Right atrium auricular region (tissue), 2 donors: ENCODE results near the gene TMEM139. TPM values are rescaled to one million over a fixed set of nuclear protein-coding genes. Genes with fewer than 3 reads are reported as not detected.
A peak's percentile ranks its signal among the peaks of the same experiment; 100 is the strongest.

Experiments
- DNase-seq: peaks from one replicate; pipeline ENCODE4 v3.0.0-alpha.2; 2019; ENCODE audit warnings: low spot score
- H3K27ac ChIP-seq, 2 donors: fragments of 200-600 bp; sonication (generic); 1 replicate in 1 of 2; 2 replicates in 1 of 2; pipeline ENCODE4 v1.5.1; 2016 to 2019
- H3K27me3 ChIP-seq, 2 donors: fragments of 200-600 bp; sonication (generic); one replicate each; pipeline versions ENCODE4 v1.5.1 to v1.6.0; 2017 to 2019
- H3K36me3 ChIP-seq: fragments of 200-600 bp; sonication (generic); one replicate; pipeline ENCODE4 v1.5.1; 2016
- H3K4me1 ChIP-seq, 2 donors: fragments of 200-600 bp; sonication (generic); one replicate each; pipeline versions ENCODE4 v1.5.1 to v1.6.0; 2017 to 2019
- H3K4me3 ChIP-seq, 2 donors: fragments of 200-600 bp; sonication (generic); 1 replicate in 1 of 2; 2 replicates in 1 of 2; pipeline ENCODE4 v1.5.1; 2017 to 2019; ENCODE audit warnings: mild to moderate bottlenecking in 1 of 2, moderate library complexity in 1 of 2
- H3K9me3 ChIP-seq, 2 donors: fragments of 200-600 bp; sonication (generic); one replicate each; pipeline ENCODE4 v1.5.1; 2019
- total RNA-seq, 2 donors: library from RNA; depleted of rRNA; stranded (reverse); fragments of >200 nt; gene quantifications; one replicate each; pipeline ENCODE4 v1.1.0, GENCODE V29; 2016
- TF ChIP-seq, protein P1 (sequence below), 2 donors: fragments of 200-600 bp; sonication (generic); IDR thresholded peaks; one replicate each; pipeline ENCODE4 v1.5.1; 2019; ENCODE audit warnings: antibody characterized with exemption in 2 of 2

The TMEM139 gene
- total RNA-seq, 2 donors from 2014 or later: 7.8 to 12.3 TPM

DNA sequence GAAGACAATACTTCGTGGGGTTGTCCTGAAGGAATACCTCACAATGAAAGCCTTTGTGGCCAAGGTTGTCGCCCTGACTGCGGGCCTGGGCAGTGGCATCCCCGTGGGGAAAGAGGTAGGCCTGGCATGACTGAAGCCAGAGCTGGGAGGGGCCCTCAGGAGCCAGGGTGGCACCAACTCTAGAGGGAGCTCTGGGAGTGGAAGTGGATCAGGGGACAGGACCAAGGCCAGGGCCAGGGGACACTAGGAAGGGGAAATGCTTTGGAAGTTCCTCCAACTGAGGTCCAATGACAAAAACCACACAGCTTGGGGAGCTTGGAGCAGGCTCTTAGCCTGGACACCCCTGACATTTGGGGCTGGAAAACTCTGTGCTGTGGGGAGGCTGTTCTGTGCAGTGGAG lies 37.0 kb downstream of the TMEM139 start:
- Histone ChIP-seq H3K27me3 (no peaks in the 10 kb centered on the region), H3K4me1 (peaks cover 0 to 13% of the 10 kb centered on the region in 2 donors), H3K27ac (no peak overlapping the region), H3K36me3 (no peaks in the 10 kb centered on the region), H3K9me3 (no peaks in the 10 kb centered on the region), H3K4me3 (no peak overlapping the region)
- TF ChIP-seq, protein P1, sequence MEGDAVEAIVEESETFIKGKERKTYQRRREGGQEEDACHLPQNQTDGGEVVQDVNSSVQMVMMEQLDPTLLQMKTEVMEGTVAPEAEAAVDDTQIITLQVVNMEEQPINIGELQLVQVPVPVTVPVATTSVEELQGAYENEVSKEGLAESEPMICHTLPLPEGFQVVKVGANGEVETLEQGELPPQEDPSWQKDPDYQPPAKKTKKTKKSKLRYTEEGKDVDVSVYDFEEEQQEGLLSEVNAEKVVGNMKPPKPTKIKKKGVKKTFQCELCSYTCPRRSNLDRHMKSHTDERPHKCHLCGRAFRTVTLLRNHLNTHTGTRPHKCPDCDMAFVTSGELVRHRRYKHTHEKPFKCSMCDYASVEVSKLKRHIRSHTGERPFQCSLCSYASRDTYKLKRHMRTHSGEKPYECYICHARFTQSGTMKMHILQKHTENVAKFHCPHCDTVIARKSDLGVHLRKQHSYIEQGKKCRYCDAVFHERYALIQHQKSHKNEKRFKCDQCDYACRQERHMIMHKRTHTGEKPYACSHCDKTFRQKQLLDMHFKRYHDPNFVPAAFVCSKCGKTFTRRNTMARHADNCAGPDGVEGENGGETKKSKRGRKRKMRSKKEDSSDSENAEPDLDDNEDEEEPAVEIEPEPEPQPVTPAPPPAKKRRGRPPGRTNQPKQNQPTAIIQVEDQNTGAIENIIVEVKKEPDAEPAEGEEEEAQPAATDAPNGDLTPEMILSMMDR (IDR thresholded peaks at IDR 0.05): peak in 1 of 2 donors; percentile 35
- DNase-seq: peak; percentile 58

DNA sequence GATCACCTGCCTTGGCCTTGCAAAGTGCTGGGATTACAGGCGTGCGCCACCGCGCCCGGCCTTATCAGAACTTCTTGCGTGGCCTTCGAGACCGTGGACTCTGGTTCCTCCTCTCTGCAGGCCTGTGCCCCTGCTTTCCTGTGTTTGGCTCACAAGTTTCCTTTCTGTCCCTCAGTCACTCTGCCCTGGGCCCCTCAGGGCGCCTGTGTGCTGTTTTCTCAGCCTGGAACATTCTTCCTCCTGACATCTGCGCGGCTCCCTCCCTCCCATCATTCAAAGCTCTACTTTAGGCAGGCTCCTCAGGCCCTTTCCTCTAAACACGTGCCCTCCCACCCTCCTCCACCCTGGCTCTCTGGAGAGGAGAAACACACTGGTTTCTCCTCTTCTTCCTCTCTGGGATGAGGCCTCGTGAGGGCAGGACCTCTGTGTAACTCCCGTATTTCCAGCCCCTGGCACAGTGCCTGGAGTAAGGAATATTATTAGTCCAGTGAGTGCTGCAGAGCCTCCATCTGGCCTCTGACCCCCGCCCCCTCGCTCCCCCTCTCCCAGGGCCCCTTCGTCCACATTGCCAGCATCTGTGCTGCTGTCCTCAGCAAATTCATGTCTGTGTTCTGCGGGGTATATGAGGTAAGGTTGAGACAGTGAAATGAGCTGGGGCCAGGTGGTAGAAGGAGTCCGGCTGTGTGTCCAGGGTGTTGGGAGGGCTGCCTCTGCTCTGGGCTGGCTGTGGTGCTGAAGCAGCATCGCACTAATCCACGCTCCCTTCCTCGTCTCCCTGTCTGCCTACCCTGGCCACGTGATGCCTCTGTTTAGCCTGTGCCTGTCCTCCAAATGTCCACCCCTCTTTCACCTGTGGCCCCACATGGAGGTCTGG lies 38.2 kb downstream of the TMEM139 start:
- no peak overlapping the region for H3K4me3 ChIP-seq
- peaks cover 0 to 13% of the 10 kb centered on the region in 2 donors for H3K4me1 ChIP-seq
- H3K9me3 ChIP-seq: no peaks in the 10 kb centered on the region
- H3K36me3 ChIP-seq: no peaks in the 10 kb centered on the region
- no peaks in the 10 kb centered on the region for H3K27me3 ChIP-seq
- TF ChIP-seq, protein P1 (IDR thresholded peaks at IDR 0.05): no peak
- H3K27ac ChIP-seq: no peak overlapping the region
- peak; percentile 44 for DNase-seq

DNA sequence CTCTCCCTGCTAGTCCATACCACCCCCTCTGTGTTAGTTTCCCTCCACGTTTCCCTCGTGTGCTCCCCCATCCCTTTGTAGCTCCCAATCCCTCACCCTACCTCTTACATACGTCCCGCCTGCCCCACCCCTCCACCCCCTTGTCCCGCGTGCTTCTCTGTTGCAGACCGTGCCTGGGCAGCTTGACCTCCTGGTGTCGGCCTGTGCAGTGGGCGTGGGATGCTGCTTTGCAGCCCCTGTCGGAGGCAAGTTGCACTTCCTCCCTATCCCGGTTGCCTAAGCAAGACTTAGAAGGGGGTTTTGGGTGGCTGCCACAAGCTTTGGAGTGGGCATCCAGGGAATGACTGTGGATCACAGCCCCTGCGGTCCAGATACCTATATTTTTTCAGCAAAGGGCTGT lies 38.9 kb downstream of the TMEM139 start:
- Histone ChIP-seq H3K27me3 (no peaks in the 10 kb centered on the region), H3K36me3 (no peaks in the 10 kb centered on the region), H3K9me3 (no peaks in the 10 kb centered on the region), H3K4me3 (no peak overlapping the region), H3K4me1 (peaks cover 0 to 13% of the 10 kb centered on the region in 2 donors), H3K27ac (no peak overlapping the region)
- peak; percentile 49 for DNase-seq
- TF ChIP-seq, protein P1 (IDR thresholded peaks at IDR 0.05): no peak

DNA sequence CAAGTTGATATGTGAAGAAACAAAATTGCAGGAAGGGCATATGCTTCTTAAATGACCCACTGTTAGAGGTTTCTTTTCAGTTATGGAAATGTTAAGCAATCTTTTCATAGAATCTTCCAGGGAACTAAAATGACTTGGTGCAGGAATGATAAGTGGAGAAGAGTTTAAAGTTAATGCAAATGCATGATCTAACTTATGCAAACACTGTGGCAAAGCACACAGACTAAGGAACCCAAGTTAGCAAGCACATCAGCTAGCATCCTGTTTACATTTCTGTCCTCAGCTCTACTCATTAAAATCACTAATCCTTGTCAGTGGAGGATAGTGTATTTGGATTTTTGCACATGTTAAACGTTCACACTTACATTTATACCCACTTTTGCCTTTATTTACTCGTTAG lies 40.5 kb downstream of the TMEM139 start:
- no peaks in the 10 kb centered on the region for H3K9me3 ChIP-seq
- peaks cover 0 to 13% of the 10 kb centered on the region in 2 donors for H3K4me1 ChIP-seq
- H3K36me3 ChIP-seq: no peaks in the 10 kb centered on the region
- DNase-seq: no peak
- TF ChIP-seq, protein P1 (IDR thresholded peaks at IDR 0.05): no peak
- no peak overlapping the region for H3K27ac ChIP-seq
- no peaks in the 10 kb centered on the region for H3K27me3 ChIP-seq
- H3K4me3 ChIP-seq: no peak overlapping the region

DNA sequence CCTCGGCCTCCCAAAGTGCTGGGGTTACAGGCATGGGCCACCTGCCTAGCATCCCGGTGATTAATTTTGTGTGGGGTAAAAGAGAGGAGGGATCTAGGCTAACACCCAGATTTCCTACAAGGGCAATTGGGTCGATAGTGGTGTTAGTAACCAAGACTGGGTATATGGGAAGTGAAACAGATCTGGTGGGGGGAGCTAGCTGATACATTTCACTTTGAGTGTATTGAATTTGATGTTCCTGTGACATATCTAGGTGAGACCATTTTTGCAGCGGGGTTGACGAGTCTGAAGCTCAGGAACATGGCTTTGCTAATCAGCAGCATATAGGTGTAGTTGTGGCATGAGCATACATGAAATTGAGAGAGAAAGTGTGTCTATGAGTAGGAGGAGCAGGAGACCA lies 43.1 kb downstream of the TMEM139 start:
- H3K4me3 ChIP-seq: no peak overlapping the region
- no peaks in the 10 kb centered on the region for H3K36me3 ChIP-seq
- H3K4me1 ChIP-seq: peaks cover 0 to 9% of the 10 kb centered on the region in 2 donors
- DNase-seq: peak; percentile 9
- H3K27me3 ChIP-seq: no peaks in the 10 kb centered on the region
- TF ChIP-seq, protein P1 (IDR thresholded peaks at IDR 0.05): no peak
- H3K9me3 ChIP-seq: no peaks in the 10 kb centered on the region
- no peak overlapping the region for H3K27ac ChIP-seq
